ENCODE measurements around the gene NDUFS1. TPM values are rescaled to one million over a fixed set of nuclear protein-coding genes. Genes with fewer than 3 reads are reported as not detected.
"Not testable (repeated sequence)": the region's sequence is repeated elsewhere in the genome, so short reads cannot be mapped to it uniquely, and the experiment has no call there.

NDUFS1 gene
- total RNA-seq, 1 donor = 121 TPM

GRCh38 chr2:206149330-206149729 lies 9.9 kb downstream of the NDUFS1 start:
- no peak overlapping the region for H3K4me3 ChIP-seq (ENCODE audit: low read depth, low read length)
- DNase-seq (ENCODE audit: low read depth) = no peak
- TF ChIP-seq, protein P1, sequence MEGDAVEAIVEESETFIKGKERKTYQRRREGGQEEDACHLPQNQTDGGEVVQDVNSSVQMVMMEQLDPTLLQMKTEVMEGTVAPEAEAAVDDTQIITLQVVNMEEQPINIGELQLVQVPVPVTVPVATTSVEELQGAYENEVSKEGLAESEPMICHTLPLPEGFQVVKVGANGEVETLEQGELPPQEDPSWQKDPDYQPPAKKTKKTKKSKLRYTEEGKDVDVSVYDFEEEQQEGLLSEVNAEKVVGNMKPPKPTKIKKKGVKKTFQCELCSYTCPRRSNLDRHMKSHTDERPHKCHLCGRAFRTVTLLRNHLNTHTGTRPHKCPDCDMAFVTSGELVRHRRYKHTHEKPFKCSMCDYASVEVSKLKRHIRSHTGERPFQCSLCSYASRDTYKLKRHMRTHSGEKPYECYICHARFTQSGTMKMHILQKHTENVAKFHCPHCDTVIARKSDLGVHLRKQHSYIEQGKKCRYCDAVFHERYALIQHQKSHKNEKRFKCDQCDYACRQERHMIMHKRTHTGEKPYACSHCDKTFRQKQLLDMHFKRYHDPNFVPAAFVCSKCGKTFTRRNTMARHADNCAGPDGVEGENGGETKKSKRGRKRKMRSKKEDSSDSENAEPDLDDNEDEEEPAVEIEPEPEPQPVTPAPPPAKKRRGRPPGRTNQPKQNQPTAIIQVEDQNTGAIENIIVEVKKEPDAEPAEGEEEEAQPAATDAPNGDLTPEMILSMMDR (IDR thresholded peaks at IDR 0.05; ENCODE audit: insufficient read depth, low read length) = no peak

- DNase-seq (ENCODE audit: low read depth) = no peak
- no peak overlapping the region for H3K4me3 ChIP-seq (ENCODE audit: low read depth, low read length)
- TF ChIP-seq, protein P1 (IDR thresholded peaks at IDR 0.05; ENCODE audit: insufficient read depth, low read length) = no peak
Observed at GRCh38 chr2:206145665-206146064, 13.6 kb downstream of the NDUFS1 start.

DNA sequence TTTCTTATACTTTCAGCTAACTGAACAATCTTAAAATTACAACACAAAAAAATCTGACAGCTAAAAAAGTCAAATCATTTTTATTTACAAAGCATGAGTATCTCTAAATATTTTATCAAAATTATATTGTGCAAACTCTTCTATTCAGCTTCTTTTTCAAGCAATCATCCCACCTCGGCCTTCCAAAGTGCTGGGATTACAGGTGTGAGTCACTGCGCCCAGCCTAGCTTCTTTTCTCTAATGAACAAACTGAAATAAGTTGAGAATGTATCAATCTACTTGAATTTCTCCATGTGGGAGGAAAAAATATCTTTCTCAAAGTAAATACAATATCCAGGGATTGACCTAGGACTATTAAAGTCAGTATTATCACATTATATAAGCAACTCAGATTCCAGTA lies 14.9 kb downstream of the NDUFS1 start:
- DNase-seq (ENCODE audit: low read depth) = no peak
- TF ChIP-seq, protein P1 (IDR thresholded peaks at IDR 0.05; ENCODE audit: insufficient read depth, low read length) = no peak
- no peak overlapping the region for H3K4me3 ChIP-seq (ENCODE audit: low read depth, low read length)

DNA sequence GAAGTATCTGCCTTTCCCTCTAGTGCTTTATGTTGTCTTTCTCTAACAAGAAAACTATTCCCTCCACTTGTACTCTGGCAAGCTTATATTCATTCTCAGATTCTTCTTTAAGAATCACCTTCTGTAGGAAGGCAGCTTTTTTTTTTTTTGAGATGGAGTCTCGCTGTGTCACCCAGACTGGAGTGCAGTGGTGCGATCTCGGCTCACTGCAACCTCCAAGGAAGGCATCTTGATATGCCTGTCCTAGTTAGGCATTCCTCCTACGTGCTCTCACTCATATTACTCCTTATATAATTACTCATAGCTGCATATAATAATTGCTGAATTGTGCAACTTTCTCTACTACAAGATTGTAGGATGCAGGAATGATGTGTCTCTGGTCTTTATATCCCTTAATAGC lies 15.8 kb downstream of the NDUFS1 start:
- DNase-seq (ENCODE audit: low read depth) = no peak
- no peak overlapping the region for H3K4me3 ChIP-seq (ENCODE audit: low read depth, low read length)
- TF ChIP-seq, protein P1 (IDR thresholded peaks at IDR 0.05; ENCODE audit: insufficient read depth, low read length) = no peak

GRCh38 chr2:206127656-206128055 lies 31.6 kb downstream of the NDUFS1 start:
- no peak for DNase-seq (ENCODE audit: low read depth)
- TF ChIP-seq, protein P1 (IDR thresholded peaks at IDR 0.05; ENCODE audit: insufficient read depth, low read length) = no peak
- H3K4me3 ChIP-seq (ENCODE audit: low read depth, low read length) = no peak overlapping the region

GRCh38 chr2:206125901-206126300 lies 33.3 kb downstream of the NDUFS1 start:
- TF ChIP-seq, protein P1 (IDR thresholded peaks at IDR 0.05; ENCODE audit: insufficient read depth, low read length) = no peak
- DNase-seq (ENCODE audit: low read depth) = no peak
- H3K4me3 ChIP-seq (ENCODE audit: low read depth, low read length) = no peak overlapping the region

GRCh38 chr2:206122569-206122968 lies 36.7 kb downstream of the NDUFS1 start:
- DNase-seq (ENCODE audit: low read depth); H3K4me3 ChIP-seq (ENCODE audit: low read depth, low read length): not testable (repeated sequence)

Data from fibroblast of the aortic adventitia (primary cell).